Raji (cell line): ENCODE data around the gene FLNB.

Experiments used
- POLR2A ChIP-seq: IDR thresholded peaks from 2 replicates; pipeline ENCODE4 v1.6.1; 2011; ENCODE audit warnings: low read depth, low read length, control low read depth; ENCODE audit not compliant: insufficient read depth

FLNB gene

GRCh38 chr3:58044691-58045483 lies 36.7 kb downstream of the FLNB start:
- TF ChIP-seq POLR2A = no peak

DNA sequence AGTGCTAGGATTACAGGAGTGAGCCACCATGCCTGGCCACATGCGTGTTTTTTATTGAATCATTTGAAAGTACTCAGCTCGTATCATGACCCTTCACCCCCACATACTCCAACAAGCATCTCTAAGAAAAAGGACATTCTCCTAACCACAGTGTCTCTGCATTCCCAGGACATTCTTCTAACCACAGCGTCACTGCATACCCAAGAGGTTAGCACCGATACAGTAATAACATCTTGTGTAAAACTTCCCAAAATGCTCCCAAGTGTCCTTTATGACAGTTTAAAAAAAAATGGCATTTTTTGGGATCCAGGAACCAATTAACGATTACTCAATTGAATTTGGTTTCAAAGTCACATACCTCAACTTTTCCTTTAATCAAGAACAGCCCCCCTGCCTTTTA lies 39.6 kb downstream of the FLNB start:
- no peak for TF ChIP-seq POLR2A

DNA sequence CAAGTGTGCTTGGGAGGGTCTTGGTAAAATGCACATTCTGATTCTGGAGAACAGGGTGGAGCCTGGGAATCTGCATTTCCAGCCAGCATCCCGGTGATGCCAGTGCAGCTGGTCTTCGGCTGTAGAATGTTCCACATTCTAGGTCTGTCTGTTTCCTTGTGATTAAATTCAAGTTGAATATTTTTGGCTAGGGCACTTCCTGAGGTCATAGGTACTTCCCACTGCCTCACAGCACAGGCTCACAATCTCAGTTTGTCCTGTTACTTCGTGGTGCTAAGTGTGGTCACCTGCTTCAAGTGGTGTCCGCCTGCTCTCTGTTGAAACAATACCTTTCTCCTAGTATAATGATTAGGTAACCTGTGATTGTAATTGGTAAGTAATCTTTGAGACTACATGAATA lies 40.1 kb downstream of the FLNB start:
- no peak for TF ChIP-seq POLR2A

- no peak for TF ChIP-seq POLR2A
Observed at GRCh38 chr3:58049143-58049785, 41.0 kb downstream of the FLNB start.

GRCh38 chr3:58051196-58051595 lies 43.0 kb downstream of the FLNB start:
- no peak for TF ChIP-seq POLR2A

- no peak for TF ChIP-seq POLR2A
Observed at GRCh38 chr3:58052373-58053273, 44.4 kb downstream of the FLNB start.

DNA sequence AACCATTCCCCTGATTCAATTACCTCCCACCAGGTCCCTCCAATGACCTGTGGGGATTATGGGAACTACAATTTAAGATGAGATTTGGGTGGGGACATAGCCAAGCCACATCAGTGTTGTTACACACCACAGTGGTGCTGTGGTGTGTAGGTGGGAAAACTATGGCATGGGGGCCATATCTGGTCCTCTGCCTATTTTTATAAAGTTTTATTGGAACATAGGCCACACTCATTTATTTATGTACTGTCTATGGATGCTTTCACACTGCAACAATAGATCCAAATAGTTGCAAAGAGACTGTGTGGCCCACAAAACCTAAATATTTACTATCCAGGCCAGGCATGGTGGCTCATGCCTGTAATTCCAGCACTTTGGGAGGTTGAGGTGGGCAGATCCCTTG lies 46.4 kb downstream of the FLNB start:
- no peak for TF ChIP-seq POLR2A

DNA sequence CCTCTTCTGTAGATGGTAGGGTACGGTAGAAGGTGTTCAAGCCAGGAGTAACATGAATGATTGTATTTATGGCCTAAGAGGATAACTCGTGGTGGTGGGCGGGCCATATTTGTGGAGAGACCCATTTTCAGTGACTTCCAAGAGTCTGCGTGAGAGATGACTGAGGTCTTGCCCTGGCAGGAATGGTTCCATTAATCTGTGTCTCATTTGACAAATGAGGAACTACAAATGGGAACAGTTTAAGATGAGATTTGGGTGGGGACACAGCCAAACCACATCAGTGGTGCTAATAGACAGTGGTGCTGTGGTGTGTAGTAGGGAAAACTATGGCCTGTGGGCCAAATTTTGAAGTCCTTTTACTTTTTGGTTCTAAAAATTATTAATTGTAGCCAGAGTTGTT lies 47.1 kb downstream of the FLNB start:
- no peak for TF ChIP-seq POLR2A

- no peak for TF ChIP-seq POLR2A
Observed at GRCh38 chr3:58058361-58059263, 50.4 kb downstream of the FLNB start.

DNA sequence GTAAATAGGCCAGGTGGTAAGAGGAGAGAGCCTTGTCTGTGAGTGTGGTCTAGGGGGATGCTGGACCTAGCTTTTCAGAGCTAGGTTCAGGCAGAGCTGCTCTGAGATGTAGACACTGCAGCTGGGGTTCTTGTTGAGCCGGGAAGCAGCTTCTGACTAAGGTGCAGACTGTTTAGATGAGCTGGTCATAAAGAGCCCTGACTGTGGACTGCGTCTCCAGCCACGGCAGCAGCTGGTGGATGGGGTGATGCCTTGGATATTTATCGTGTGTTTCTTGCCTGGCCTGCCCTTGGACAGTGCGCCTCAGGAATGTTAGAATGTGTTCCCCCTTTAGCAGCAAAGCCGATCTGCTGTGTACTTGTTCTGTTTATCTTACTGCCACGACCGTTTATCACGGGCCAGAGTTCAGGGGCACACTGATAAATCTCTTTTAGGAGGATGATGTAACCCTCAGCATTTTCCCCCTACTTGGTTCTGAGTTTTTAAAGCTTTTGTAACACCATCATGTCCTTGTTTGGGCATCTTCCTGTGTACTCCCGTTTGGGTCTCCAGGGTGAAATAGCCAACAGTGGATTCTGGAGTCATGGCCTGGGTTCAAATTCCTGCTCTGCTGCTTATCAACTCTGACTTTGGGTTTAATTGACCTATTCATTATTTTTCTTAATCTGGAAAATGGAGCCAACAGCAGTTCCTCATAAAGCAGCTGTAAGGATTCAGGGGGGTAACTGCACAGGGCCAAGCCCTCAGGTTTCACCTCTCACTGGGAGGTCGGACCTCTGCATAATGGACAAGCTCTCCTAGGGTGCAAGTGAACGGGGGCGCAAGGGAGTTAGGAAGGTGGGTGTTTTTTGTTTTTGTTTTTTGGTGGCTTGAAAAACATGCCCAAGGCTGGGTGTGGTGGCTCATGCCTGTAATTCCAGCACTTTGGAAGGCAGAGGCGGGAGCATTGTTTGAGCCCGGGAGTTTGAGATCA lies 51.4 kb downstream of the FLNB start:
- TF ChIP-seq POLR2A = no peak

DNA sequence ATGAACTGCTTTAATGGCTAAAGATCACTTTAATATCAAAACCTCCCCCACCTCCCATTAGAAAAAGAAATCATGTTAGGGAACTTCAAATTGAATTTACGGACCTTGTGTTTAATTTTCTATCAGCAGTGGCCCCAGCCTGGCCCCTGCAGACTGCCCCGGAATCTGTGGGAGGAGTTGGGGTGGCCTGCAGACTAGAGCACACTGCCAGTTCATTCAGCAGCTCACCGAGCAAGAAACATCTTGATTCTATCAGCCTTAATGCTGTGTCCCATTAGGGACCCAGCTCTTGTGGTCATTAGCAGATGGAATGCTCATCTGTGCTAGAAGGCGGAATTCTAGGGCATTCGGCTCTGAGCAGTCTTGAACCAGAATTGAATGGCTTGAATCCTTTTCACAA lies 54.2 kb downstream of the FLNB start:
- no peak for TF ChIP-seq POLR2A

- TF ChIP-seq POLR2A = no peak
Observed at GRCh38 chr3:58063022-58063815, 55.0 kb downstream of the FLNB start.
